SKM-1 (cell line): ENCODE measurements around the gene SOAT2.
A peak's percentile ranks its signal among the peaks of the same experiment; 100 is the strongest.
"Not testable (repeated sequence)": the region's sequence is repeated elsewhere in the genome, so short reads cannot be mapped to it uniquely, and the experiment has no call there.

Experiments
- DNase-seq: peaks from one replicate; lab custom pipeline; 2025; ENCODE audit not compliant: unreplicated experiment; lab: John Stamatoyannopoulos, UW

SOAT2 gene

DNA sequence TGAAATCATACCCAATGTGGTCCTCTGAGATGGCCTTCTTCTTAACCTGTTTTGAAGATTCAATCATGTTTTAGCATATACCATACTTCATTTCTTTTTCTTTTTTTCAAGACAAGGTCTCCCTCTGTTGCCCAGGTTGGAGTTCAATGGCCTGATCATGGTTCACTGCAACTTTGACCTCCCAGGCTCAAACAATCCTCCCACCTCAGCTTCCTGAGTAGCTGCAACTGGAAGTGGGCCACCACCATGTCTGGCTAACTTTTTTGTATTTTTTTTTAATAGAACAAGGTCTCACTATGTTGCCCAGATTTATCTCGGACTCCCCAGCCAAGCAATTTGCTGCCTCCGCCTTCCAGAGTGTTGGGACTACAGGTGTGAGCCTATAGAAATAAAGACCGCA, 30.4 kb downstream of the SOAT2 start:
- no peak for DNase-seq

GRCh38 chr12:53143355-53143754, 40.1 kb downstream of the SOAT2 start:
- no peak for DNase-seq

GRCh38 chr12:53145383-53146260, 42.3 kb downstream of the SOAT2 start:
- no peak for DNase-seq

- no peak for DNase-seq
Observed at GRCh38 chr12:53147181-53147580, 43.9 kb downstream of the SOAT2 start.

- DNase-seq: no peak
Observed at GRCh38 chr12:53147653-53148052, 44.4 kb downstream of the SOAT2 start.

- DNase-seq: no peak
Observed at GRCh38 chr12:53151039-53151438, 47.8 kb downstream of the SOAT2 start.

GRCh38 chr12:53152390-53152789, 49.1 kb downstream of the SOAT2 start:
- no peak for DNase-seq

DNA sequence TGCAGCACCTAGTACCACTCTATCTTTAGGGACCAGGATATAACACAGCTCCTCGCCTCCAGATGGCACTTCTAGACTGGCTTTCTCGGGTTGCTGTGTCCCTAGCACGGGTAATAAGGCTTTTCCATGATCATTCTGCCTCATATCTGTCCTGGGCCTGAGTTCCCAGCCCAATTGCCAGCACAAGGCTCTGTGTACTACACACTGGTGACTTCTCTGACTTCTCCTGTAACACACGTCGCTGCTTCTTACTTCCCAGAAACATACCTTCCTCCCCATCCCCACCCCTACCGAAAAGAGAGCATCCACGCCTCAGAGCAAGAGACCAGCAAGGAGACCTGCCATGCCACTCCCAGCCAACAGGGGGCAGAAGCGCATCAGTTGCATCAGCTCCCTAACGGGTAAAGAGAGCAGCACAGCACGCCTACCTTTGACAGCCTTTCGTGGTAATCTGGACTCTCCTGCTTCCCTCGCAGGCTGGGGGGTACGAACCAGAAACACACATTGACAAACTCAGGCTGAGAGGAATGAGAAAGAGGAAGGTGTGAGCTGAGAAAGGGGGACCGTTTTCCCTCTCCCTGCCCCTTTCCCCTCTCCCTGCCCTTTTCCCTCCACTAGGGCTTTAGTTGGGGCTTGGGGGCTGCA, 56.0 kb downstream of the SOAT2 start:
- DNase-seq: peak; percentile 48

DNA sequence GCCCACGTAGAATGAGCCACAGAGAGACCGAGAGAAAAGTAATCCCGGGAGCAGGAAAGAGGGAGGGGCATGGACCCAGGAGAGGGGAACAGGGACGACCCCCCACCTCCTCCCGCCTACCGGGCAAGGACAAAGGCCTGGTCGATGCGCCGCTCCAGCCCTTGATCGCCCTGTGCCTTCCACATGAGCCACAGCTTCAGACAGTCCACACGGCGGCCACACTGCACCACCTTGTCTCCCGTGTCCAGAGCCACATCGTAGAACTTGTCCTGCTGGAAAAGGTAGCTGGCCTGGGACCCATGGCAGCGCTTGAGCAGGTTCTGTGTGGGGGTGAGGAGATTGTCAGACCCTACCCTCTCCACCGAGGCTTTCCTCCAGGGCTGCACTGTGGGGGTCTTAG, 56.7 kb downstream of the SOAT2 start:
- no peak for DNase-seq

- DNase-seq: no peak
Observed at GRCh38 chr12:53160673-53161072, 57.4 kb downstream of the SOAT2 start.

- DNase-seq: no peak
Observed at GRCh38 chr12:53161119-53161911, 58.0 kb downstream of the SOAT2 start.

- DNase-seq: not testable (repeated sequence)
Observed at GRCh38 chr12:53163008-53163407, 59.7 kb downstream of the SOAT2 start.

GRCh38 chr12:53166837-53167236, 63.6 kb downstream of the SOAT2 start:
- no peak for DNase-seq

- no peak for DNase-seq
Observed at GRCh38 chr12:53169644-53170043, 66.4 kb downstream of the SOAT2 start.

DNA sequence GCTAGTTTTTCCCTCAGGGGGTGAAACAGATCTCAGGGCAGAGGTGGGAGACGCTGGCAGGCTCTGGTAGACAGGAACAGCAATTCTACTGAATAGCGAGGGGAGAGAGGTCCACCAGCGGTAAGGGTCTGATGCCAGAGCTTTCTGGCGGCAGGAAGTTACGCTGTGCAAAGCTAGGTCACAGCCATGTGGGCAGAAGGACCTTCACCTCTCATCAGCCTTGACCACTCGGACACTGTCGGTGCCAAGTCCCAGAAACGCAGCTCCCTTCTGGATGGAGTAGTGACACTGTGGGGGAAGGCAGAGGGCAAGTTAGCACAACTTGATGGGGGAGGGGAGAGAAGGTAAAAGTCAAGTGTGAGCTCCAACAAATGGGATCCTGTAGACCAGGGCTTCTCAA, 66.9 kb downstream of the SOAT2 start:
- DNase-seq: no peak

- no peak for DNase-seq
Observed at GRCh38 chr12:53170876-53171724, 67.8 kb downstream of the SOAT2 start.

- DNase-seq: no peak
Observed at GRCh38 chr12:53171725-53172329, 68.5 kb downstream of the SOAT2 start.

GRCh38 chr12:53172352-53172751, 69.1 kb downstream of the SOAT2 start:
- DNase-seq: no peak

DNA sequence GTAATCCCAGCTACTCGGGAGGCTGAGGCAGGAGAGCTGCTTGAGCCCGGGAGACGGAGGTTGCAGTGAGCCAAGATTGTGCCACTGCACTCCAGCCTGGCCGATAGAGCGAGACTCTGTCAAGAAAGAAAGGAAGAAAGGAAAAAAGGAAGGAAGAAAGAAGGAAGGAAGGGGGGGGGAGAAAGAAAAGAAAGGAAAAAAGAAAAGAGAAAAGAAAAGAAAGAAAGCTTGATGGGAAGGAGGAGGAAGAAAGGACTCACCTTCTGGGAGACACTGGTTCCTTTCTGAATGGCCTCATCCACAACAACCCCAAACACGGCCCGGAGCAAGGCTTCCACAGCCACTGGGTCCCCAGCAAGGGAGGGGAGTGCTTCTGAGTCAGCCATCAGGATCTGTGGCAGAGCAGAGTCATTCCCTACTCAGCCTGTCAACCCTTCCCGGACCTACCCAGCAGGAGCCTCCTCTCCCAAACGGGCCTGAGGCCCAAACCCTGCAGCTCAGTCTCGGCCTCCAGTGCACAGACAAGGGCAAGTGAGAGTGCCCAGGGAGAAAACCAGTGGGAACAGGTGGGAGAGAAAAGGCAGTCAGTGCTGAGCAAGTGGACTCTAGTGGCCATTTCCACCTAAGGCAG, 69.9 kb downstream of the SOAT2 start:
- no peak for DNase-seq
